Endothelial cell of umbilical vein (primary cell): ENCODE measurements around the gene TFDP1. TPM values are rescaled to one million over a fixed set of nuclear protein-coding genes. Genes with fewer than 3 reads are reported as not detected.

Experiments used
- BruUV-seq: library from RNA; stranded (reverse); fragments of 400-500 nt; replicated peaks from 2 replicates; lab custom pipeline; 2021; lab: Mats Ljungman, UMichigan
- CTCF ChIA-PET: fragments of 300-600, 350-600 bp; sonication (Branson Sonifier 250); formaldehyde crosslinking; loops from one replicate; lab custom pipeline; 2021; ENCODE audit warnings: antibody characterized with exemption, inconsistent platforms; lab: Charles Lee
- POLR2A ChIA-PET: fragments of 300-600, 350-600 bp; sonication (Branson Sonifier 250); formaldehyde crosslinking; loops from one replicate; lab custom pipeline; 2021; ENCODE audit warnings: antibody characterized with exemption, inconsistent platforms; lab: Charles Lee
- DNase-seq: peaks from one replicate; pipeline ENCODE4 v3.0.0-alpha.2; 2011; ENCODE audit warnings: low read depth, low spot score
- FAIRE-seq: peaks from 2 replicates; lab custom pipeline; 2011; peaks lifted over from hg19 to GRCh38; lab: Jason Lieb, UNC
- H2AFZ ChIP-seq: 2 replicates; pipeline ENCODE4 v1.6.0; 2012; ENCODE audit warnings: low read depth, low read length, control low read depth, inconsistent platforms
- H3K27ac ChIP-seq: 2 replicates; pipeline ENCODE4 v1.5.1; 2011; ENCODE audit warnings: low read depth, mild to moderate bottlenecking, control low read depth, low read length, moderate library complexity; ENCODE audit not compliant: insufficient read depth
- H3K27me3 ChIP-seq, 2 experiments: 2 replicates each; pipeline versions ENCODE4 v1.6.0 to v1.6.1; 2011; ENCODE audit warnings: low read length in 2 of 2, mixed read lengths in 1 of 2; ENCODE audit not compliant: control insufficient read depth in 2 of 2, insufficient read depth in 2 of 2
- H3K36me3 ChIP-seq, 2 experiments: 2 replicates in 1 of 2; 3 replicates in 1 of 2; pipeline ENCODE4 v1.5.1; 2011; ENCODE audit warnings: low read length in 2 of 2, mild to moderate bottlenecking in 1 of 2, moderate library complexity in 1 of 2; ENCODE audit not compliant: control insufficient read depth in 2 of 2, insufficient read depth in 2 of 2; ENCODE audit errors: extremely low read depth in 1 of 2
- H3K4me1 ChIP-seq: 3 replicates; pipeline ENCODE4 v1.5.1; 2011; ENCODE audit warnings: mild to moderate bottlenecking, low read length; ENCODE audit not compliant: control insufficient read depth, insufficient read depth; ENCODE audit errors: extremely low read depth
- H3K4me2 ChIP-seq: 2 replicates; pipeline ENCODE4 v1.6.1; 2011; ENCODE audit warnings: low read length, control low read depth, mixed read lengths; ENCODE audit not compliant: insufficient read depth
- H3K4me3 ChIP-seq, 3 experiments: fragments of 200-600 bp in 1 of 3; sonication (generic), shearing (Covaris generic) in 1 of 3; replicated peaks in 1 of 3; 2 replicates each; pipeline ENCODE4 v1.5.1; 2011 to 2016; ENCODE audit warnings: control low read depth in 3 of 3, low read length in 3 of 3, mild to moderate bottlenecking in 2 of 3, inconsistent platforms in 1 of 3, low read depth in 1 of 3, moderate library complexity in 1 of 3; ENCODE audit not compliant: insufficient read depth in 1 of 3
- H3K79me2 ChIP-seq: 2 replicates; pipeline ENCODE4 v1.6.0; 2012; ENCODE audit warnings: low read length, inconsistent platforms; ENCODE audit not compliant: control insufficient read depth, insufficient read depth
- H3K9ac ChIP-seq: replicated peaks from 2 replicates; pipeline ENCODE3; 2011; ENCODE audit warnings: low read length, control low read depth; ENCODE audit not compliant: insufficient read depth; ENCODE audit errors: extremely low read depth
- H3K9me1 ChIP-seq: replicated peaks from 3 replicates; pipeline ENCODE4 v1.6.0; 2011; ENCODE audit warnings: mild to moderate bottlenecking, low read length; ENCODE audit not compliant: control insufficient read depth, insufficient read depth; ENCODE audit errors: extremely low read depth
- H3K9me3 ChIP-seq: replicated peaks from 2 replicates; pipeline ENCODE4 v1.5.1; 2012; ENCODE audit warnings: low read length, inconsistent platforms; ENCODE audit not compliant: control insufficient read depth, insufficient read depth
- H4K20me1 ChIP-seq: replicated peaks from 2 replicates; pipeline ENCODE3; 2011; ENCODE audit warnings: mild to moderate bottlenecking, low read length; ENCODE audit not compliant: control insufficient read depth, insufficient read depth; ENCODE audit errors: extremely low read depth
- EZH2 ChIP-seq: IDR thresholded peaks from 2 replicates; pipeline ENCODE4 v1.6.1; 2012; ENCODE audit warnings: borderline replicate concordance, low read depth, mild to moderate bottlenecking, moderate library complexity, low read length, inconsistent platforms; ENCODE audit not compliant: severe bottlenecking
- FOS ChIP-seq: IDR thresholded peaks from 2 replicates; pipeline ENCODE4 v1.6.1; 2011; ENCODE audit warnings: mild to moderate bottlenecking, low read length, moderate library complexity, borderline replicate concordance; ENCODE audit not compliant: insufficient read depth
- GATA2 ChIP-seq: IDR thresholded peaks from 2 replicates; pipeline ENCODE4 v1.7.0; 2011; ENCODE audit warnings: low read depth, mild to moderate bottlenecking, moderate library complexity, mixed read lengths, low read length; ENCODE audit not compliant: insufficient read length, insufficient read depth
- JUN ChIP-seq: IDR thresholded peaks from 2 replicates; pipeline ENCODE4 v1.6.1; 2011; ENCODE audit warnings: borderline replicate concordance, low read depth; ENCODE audit not compliant: insufficient read length, insufficient read depth
- MYC ChIP-seq: IDR thresholded peaks from one replicate; pipeline ENCODE4 v1.6.1; 2011; ENCODE audit warnings: mild to moderate bottlenecking, low read depth, low read length
- POLR2A ChIP-seq: IDR thresholded peaks from 2 replicates; pipeline ENCODE4 v1.6.1; 2012; ENCODE audit warnings: low read depth, mild to moderate bottlenecking, control low read depth, low read length
- POLR2AphosphoS5 ChIP-seq: IDR thresholded peaks from 2 replicates; pipeline ENCODE4 v1.6.1; 2012; ENCODE audit warnings: low read depth, mild to moderate bottlenecking, control low read depth, low read length, moderate library complexity; ENCODE audit not compliant: insufficient read depth
- dilution Hi-C: fragments of 300-500 bp; cut with MboI; formaldehyde crosslinking; loops from one replicate; pipeline ENCODE4 v1.15.0; 2019; ENCODE audit warnings: low sequenced_read_pairs; ENCODE audit not compliant: extremely low pct_ligation_motif_present
- intact Hi-C: fragments of 100-400 bp; cut with micrococcal nuclease; formaldehyde crosslinking; loops from one replicate; pipeline ENCODE4 v1.10.0; 2022
- polyA plus RNA-seq, 4 experiments: library from polyadenylated mRNA; depleted of rRNA in 3 of 4; stranded (reverse) in 3 of 4; unstranded in 1 of 4; fragments of >200 nt; gene quantifications; 2 replicates each; pipeline versions ENCODE4 v1.2.1 to v1.2.3, GENCODE V29; 2011 to 2012; ENCODE audit warnings: missing spikeins in 1 of 4
- total RNA-seq: library from RNA; stranded (reverse); gene quantifications from 2 replicates; pipeline ENCODE4 v1.2.3, GENCODE V29; 2021
- TF ChIP-seq, protein P1 (sequence below): IDR thresholded peaks from 2 replicates; pipeline ENCODE4 v1.6.1; 2011; ENCODE audit not compliant: insufficient read depth, insufficient read length
- TF ChIP-seq, protein P2 (sequence below), 2 donors: IDR thresholded peaks; 1 replicate in 1 of 2; 2 replicates in 1 of 2; pipeline ENCODE4 v1.5.1; 2011; ENCODE audit warnings: low read length in 2 of 2, mild to moderate bottlenecking in 2 of 2, moderate library complexity in 2 of 2, control low read depth in 1 of 2, inconsistent platforms in 1 of 2, low read depth in 1 of 2; ENCODE audit not compliant: insufficient read depth in 1 of 2; ENCODE audit errors: extremely low read depth in 1 of 2

The TFDP1 gene
- total and polyA plus RNA-seq, 2 donors (not counting 3 experiments of a cell fraction or from before 2014, with no cell fraction given), result 64.3 to 137 TPM

- H3K27me3 ChIP-seq, result no peaks in the 10 kb centered on the region
- no peak overlapping the region for H3K9ac ChIP-seq
- no peak overlapping the region for H3K27ac ChIP-seq
- no peak overlapping the region for H2AFZ ChIP-seq
- ChIA-PET CTCF (interaction anchor here (0.6 to 5.3 kb wide), 4 partner anchors 11 to 52 kb away, joined by 3 to 45 read pairs (median 4); no protein-coding TSS in a partner anchor), POLR2A (no interaction called here)
- no peak overlapping the region for H3K4me3 ChIP-seq
- TF ChIP-seq JUN (no peak), MYC (no peak), EZH2 (no peak), GATA2 (no peak), POLR2A (no peak), FOS (no peak), POLR2AphosphoS5 (no peak)
- TF ChIP-seq, protein P1, sequence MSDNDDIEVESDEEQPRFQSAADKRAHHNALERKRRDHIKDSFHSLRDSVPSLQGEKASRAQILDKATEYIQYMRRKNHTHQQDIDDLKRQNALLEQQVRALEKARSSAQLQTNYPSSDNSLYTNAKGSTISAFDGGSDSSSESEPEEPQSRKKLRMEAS, result no peak
- TF ChIP-seq, protein P2, sequence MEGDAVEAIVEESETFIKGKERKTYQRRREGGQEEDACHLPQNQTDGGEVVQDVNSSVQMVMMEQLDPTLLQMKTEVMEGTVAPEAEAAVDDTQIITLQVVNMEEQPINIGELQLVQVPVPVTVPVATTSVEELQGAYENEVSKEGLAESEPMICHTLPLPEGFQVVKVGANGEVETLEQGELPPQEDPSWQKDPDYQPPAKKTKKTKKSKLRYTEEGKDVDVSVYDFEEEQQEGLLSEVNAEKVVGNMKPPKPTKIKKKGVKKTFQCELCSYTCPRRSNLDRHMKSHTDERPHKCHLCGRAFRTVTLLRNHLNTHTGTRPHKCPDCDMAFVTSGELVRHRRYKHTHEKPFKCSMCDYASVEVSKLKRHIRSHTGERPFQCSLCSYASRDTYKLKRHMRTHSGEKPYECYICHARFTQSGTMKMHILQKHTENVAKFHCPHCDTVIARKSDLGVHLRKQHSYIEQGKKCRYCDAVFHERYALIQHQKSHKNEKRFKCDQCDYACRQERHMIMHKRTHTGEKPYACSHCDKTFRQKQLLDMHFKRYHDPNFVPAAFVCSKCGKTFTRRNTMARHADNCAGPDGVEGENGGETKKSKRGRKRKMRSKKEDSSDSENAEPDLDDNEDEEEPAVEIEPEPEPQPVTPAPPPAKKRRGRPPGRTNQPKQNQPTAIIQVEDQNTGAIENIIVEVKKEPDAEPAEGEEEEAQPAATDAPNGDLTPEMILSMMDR (IDR thresholded peaks at IDR 0.05; ENCODE audit: extremely low read depth in 1 of 2, insufficient read depth in 1 of 2, low read depth in 1 of 2, low read length in 2 of 2), result no peak
- H4K20me1 ChIP-seq, result no peaks in the 10 kb centered on the region
- FAIRE-seq (no peak), DNase-seq (no peak)
- no peaks in the 10 kb centered on the region for H3K9me3 ChIP-seq
- peaks cover 30% of the 10 kb centered on the region for H3K4me1 ChIP-seq
- H3K79me2 ChIP-seq, result peaks cover 53% of the 10 kb centered on the region
- H3K9me1 ChIP-seq, result no peaks in the 10 kb centered on the region
- BruUV-seq, result no TSS peak
- dilution Hi-C loops (no loop called here), intact Hi-C loops (no loop called here)
- peaks cover 0 to 12% of the 10 kb centered on the region in 2 experiments for H3K36me3 ChIP-seq
- no peak overlapping the region for H3K4me2 ChIP-seq
These were observed 39.7 kb upstream of the TFDP1 start for GRCh38 chr13:113544896-113545295.
